HEK293 (cell line): Measurements from ENCODE around the gene CHST14.

Experiments
- CTCF ChIA-PET: fragments of 350-600 bp; formaldehyde crosslinking; extraction: SDS; loops from one replicate; lab custom pipeline; 2021; ENCODE audit warnings: antibody characterized with exemption; lab: Yijun Ruan, JAX
- POLR2A ChIA-PET: fragments of 300-600 bp; formaldehyde crosslinking; extraction: SDS; loops from one replicate; lab custom pipeline; 2020; ENCODE audit warnings: antibody characterized with exemption, inconsistent platforms; lab: Yijun Ruan, JAX
- H3K27ac ChIP-seq: fragments of 200-500 bp; sonication (Bioruptor generic); 2 replicates; pipeline ENCODE4 v1.5.1; 2014; ENCODE audit warnings: low read depth, low read length, control low read depth, inconsistent platforms; ENCODE audit errors: extremely low read depth
- H3K36me3 ChIP-seq, 2 experiments: fragments of 200-500 bp in 1 of 2; sonication (Bioruptor generic) in 1 of 2; 1 replicate in 1 of 2; 2 replicates in 1 of 2; pipeline ENCODE4 v1.5.1; 2014 to 2017; ENCODE audit warnings: inconsistent platforms in 2 of 2, low read length in 2 of 2; ENCODE audit not compliant: control insufficient read depth in 2 of 2, insufficient read depth in 1 of 2
- H3K4me1 ChIP-seq: fragments of 200-500 bp; sonication (Bioruptor generic); 2 replicates; pipeline ENCODE4 v1.5.1; 2014; ENCODE audit warnings: mild to moderate bottlenecking, low read length, inconsistent platforms; ENCODE audit not compliant: control insufficient read depth, insufficient read depth
- H3K4me3 ChIP-seq: 2 replicates; pipeline ENCODE4 v1.5.1; 2011; ENCODE audit warnings: low read depth, mild to moderate bottlenecking, control low read depth, low read length, moderate library complexity
- H3K9me3 ChIP-seq: fragments of 200-500 bp; sonication (Bioruptor generic); 2 replicates; pipeline ENCODE4 v1.5.1; 2014; ENCODE audit warnings: low read depth, low read length, inconsistent platforms; ENCODE audit not compliant: control insufficient read depth, insufficient read depth
- GLIS2 ChIP-seq: fragments of 450-650 bp; formaldehyde crosslinking; IDR thresholded peaks from 2 replicates; pipeline ENCODE4 v1.5.1; 2016; ENCODE audit warnings: missing biosample characterization, missing genetic modification characterization
- ZBTB20 ChIP-seq: fragments of 450-650 bp; formaldehyde crosslinking; IDR thresholded peaks from 2 replicates; pipeline ENCODE4 v1.5.1; 2016; ENCODE audit warnings: missing biosample characterization, missing genetic modification characterization
- ZEB2 ChIP-seq: fragments of 450-650 bp; formaldehyde crosslinking; IDR thresholded peaks from 2 replicates; pipeline ENCODE4 v1.5.1; 2016; ENCODE audit warnings: missing biosample characterization, missing genetic modification characterization
- ZNF266 ChIP-seq: fragments of 450-650 bp; formaldehyde crosslinking; IDR thresholded peaks from 2 replicates; pipeline ENCODE4 v1.5.1; 2016; ENCODE audit warnings: missing biosample characterization, missing genetic modification characterization, low read depth
- ZNF621 ChIP-seq: fragments of 450-650 bp; formaldehyde crosslinking; IDR thresholded peaks from 2 replicates; pipeline ENCODE4 v1.5.1; 2017; ENCODE audit warnings: missing biosample characterization, missing genetic modification characterization
- ZNF670 ChIP-seq: fragments of 450-650 bp; formaldehyde crosslinking; IDR thresholded peaks from 2 replicates; pipeline ENCODE4 v1.5.1; 2016; ENCODE audit warnings: missing biosample characterization, missing genetic modification characterization, low read depth
- TF ChIP-seq, protein P1 (sequence below): fragments of 450-650 bp; IDR thresholded peaks from 2 replicates; pipeline ENCODE4 v1.5.1; 2018; ENCODE audit warnings: missing biosample characterization, missing genetic modification characterization
- TF ChIP-seq, protein P2 (sequence below): fragments of 450-650 bp; formaldehyde crosslinking; IDR thresholded peaks from 2 replicates; pipeline ENCODE4 v1.5.1; 2016; ENCODE audit warnings: missing biosample characterization, missing genetic modification characterization
- TF ChIP-seq, protein P3 (sequence below): fragments of 450-650 bp; formaldehyde crosslinking; IDR thresholded peaks from 2 replicates; pipeline ENCODE4 v1.5.1; 2016; ENCODE audit warnings: missing biosample characterization, missing genetic modification characterization
- TF ChIP-seq, protein P4 (sequence below): fragments of 450-650 bp; formaldehyde crosslinking; optimal IDR thresholded peaks from 2 replicates; pipeline ENCODE3; 2016; ENCODE audit warnings: missing biosample characterization, mild to moderate bottlenecking, missing genetic modification characterization
- TF ChIP-seq, protein P5 (sequence below): fragments of 450-650 bp; formaldehyde crosslinking; conservative IDR thresholded peaks from 2 replicates; pipeline ENCODE4 v1.5.1; 2016; ENCODE audit warnings: low read depth, missing biosample characterization, missing genetic modification characterization
- TF ChIP-seq, protein P6 (sequence below): fragments of 450-650 bp; formaldehyde crosslinking; IDR thresholded peaks from 2 replicates; pipeline ENCODE4 v1.5.1; 2017; ENCODE audit warnings: missing biosample characterization, missing genetic modification characterization
- TF ChIP-seq, protein P7 (sequence below): fragments of 450-650 bp; formaldehyde crosslinking; IDR thresholded peaks from 2 replicates; pipeline ENCODE4 v1.5.1; 2016; ENCODE audit warnings: missing biosample characterization, missing genetic modification characterization
- TF ChIP-seq, protein P8 (sequence below): fragments of 450-650 bp; formaldehyde crosslinking; IDR thresholded peaks from 2 replicates; pipeline ENCODE4 v1.5.1; 2016; ENCODE audit warnings: missing biosample characterization, missing genetic modification characterization, borderline replicate concordance

CHST14 gene

DNA sequence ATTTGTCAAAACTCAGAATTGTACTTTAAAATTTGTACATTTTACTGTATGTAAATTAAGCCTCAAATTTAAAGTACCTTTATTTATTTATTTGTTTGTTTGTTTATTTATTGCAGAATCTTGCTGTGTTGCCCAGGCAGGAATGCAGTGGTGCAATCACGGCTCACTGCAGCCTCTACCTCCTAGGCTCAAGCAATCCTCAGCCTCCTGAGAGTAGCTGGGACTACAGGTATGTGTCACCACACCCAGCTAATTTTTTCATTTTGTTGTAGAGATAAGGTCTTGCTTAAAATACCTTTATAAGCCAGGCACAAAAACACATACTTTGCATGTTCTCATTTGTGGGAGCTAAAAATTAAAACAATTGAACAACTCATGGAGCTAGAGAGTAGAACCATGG lies 37.4 kb downstream of the CHST14 start:
- Histone ChIP-seq H3K4me1 (no peaks in the 10 kb centered on the region; the same call in 1 of the 2 replicates), H3K4me3 (no peak overlapping the region), H3K9me3 (no peaks in the 10 kb centered on the region), H3K36me3 (no peaks in the 10 kb centered on the region), H3K27ac (no peak overlapping the region)
- ChIA-PET POLR2A (no interaction called here), CTCF (interaction anchor here (0.6 to 1.2 kb wide), 4 partner anchors 10 to 250 kb away, joined by 3 to 4 read pairs (median 4); no protein-coding TSS in a partner anchor)
- TF ChIP-seq, protein P1, sequence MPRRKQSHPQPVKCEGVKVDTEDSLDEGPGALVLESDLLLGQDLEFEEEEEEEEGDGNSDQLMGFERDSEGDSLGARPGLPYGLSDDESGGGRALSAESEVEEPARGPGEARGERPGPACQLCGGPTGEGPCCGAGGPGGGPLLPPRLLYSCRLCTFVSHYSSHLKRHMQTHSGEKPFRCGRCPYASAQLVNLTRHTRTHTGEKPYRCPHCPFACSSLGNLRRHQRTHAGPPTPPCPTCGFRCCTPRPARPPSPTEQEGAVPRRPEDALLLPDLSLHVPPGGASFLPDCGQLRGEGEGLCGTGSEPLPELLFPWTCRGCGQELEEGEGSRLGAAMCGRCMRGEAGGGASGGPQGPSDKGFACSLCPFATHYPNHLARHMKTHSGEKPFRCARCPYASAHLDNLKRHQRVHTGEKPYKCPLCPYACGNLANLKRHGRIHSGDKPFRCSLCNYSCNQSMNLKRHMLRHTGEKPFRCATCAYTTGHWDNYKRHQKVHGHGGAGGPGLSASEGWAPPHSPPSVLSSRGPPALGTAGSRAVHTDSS, result no peak
- TF ChIP-seq, protein P2, sequence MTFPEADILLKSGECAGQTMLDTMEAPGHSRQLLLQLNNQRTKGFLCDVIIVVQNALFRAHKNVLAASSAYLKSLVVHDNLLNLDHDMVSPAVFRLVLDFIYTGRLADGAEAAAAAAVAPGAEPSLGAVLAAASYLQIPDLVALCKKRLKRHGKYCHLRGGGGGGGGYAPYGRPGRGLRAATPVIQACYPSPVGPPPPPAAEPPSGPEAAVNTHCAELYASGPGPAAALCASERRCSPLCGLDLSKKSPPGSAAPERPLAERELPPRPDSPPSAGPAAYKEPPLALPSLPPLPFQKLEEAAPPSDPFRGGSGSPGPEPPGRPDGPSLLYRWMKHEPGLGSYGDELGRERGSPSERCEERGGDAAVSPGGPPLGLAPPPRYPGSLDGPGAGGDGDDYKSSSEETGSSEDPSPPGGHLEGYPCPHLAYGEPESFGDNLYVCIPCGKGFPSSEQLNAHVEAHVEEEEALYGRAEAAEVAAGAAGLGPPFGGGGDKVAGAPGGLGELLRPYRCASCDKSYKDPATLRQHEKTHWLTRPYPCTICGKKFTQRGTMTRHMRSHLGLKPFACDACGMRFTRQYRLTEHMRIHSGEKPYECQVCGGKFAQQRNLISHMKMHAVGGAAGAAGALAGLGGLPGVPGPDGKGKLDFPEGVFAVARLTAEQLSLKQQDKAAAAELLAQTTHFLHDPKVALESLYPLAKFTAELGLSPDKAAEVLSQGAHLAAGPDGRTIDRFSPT (tag by site-specific recombination), result no peak
- TF ChIP-seq, protein P3, sequence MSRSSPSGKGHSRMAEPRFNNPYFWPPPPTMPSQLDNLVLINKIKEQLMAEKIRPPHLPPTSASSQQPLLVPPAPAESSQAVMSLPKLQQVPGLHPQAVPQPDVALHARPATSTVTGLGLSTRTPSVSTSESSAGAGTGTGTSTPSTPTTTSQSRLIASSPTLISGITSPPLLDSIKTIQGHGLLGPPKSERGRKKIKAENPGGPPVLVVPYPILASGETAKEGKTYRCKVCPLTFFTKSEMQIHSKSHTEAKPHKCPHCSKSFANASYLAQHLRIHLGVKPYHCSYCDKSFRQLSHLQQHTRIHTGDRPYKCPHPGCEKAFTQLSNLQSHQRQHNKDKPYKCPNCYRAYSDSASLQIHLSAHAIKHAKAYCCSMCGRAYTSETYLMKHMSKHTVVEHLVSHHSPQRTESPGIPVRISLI (tag by site-specific recombination), result no peak
- TF ChIP-seq ZNF621 (tag by site-specific recombination), result no peak
- TF ChIP-seq, protein P4, sequence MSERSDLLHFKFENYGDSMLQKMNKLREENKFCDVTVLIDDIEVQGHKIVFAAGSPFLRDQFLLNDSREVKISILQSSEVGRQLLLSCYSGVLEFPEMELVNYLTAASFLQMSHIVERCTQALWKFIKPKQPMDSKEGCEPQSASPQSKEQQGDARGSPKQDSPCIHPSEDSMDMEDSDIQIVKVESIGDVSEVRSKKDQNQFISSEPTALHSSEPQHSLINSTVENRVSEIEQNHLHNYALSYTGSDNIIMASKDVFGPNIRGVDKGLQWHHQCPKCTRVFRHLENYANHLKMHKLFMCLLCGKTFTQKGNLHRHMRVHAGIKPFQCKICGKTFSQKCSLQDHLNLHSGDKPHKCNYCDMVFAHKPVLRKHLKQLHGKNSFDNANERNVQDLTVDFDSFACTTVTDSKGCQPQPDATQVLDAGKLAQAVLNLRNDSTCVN (tag by site-specific recombination), result no peak
- TF ChIP-seq ZNF670, result no peak
- TF ChIP-seq, protein P5, sequence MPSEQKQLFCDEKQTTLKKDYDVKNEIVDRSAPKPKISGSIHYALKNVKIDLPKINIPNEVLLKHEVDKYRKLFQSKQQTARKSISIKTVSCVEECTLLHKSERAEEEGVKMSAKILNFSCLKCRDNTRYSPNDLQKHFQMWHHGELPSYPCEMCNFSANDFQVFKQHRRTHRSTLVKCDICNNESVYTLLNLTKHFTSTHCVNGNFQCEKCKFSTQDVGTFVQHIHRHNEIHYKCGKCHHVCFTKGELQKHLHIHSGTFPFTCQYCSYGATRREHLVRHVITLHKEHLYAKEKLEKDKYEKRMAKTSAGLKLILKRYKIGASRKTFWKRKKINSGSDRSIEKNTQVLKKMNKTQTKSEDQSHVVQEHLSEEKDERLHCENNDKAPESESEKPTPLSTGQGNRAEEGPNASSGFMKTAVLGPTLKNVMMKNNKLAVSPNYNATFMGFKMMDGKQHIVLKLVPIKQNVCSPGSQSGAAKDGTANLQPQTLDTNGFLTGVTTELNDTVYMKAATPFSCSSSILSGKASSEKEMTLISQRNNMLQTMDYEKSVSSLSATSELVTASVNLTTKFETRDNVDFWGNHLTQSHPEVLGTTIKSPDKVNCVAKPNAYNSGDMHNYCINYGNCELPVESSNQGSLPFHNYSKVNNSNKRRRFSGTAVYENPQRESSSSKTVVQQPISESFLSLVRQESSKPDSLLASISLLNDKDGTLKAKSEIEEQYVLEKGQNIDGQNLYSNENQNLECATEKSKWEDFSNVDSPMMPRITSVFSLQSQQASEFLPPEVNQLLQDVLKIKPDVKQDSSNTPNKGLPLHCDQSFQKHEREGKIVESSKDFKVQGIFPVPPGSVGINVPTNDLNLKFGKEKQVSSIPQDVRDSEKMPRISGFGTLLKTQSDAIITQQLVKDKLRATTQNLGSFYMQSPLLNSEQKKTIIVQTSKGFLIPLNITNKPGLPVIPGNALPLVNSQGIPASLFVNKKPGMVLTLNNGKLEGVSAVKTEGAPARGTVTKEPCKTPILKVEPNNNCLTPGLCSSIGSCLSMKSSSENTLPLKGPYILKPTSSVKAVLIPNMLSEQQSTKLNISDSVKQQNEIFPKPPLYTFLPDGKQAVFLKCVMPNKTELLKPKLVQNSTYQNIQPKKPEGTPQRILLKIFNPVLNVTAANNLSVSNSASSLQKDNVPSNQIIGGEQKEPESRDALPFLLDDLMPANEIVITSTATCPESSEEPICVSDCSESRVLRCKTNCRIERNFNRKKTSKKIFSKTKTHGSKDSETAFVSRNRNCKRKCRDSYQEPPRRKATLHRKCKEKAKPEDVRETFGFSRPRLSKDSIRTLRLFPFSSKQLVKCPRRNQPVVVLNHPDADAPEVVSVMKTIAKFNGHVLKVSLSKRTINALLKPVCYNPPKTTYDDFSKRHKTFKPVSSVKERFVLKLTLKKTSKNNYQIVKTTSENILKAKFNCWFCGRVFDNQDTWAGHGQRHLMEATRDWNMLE (tag by site-specific recombination), result no peak
- TF ChIP-seq, protein P6, sequence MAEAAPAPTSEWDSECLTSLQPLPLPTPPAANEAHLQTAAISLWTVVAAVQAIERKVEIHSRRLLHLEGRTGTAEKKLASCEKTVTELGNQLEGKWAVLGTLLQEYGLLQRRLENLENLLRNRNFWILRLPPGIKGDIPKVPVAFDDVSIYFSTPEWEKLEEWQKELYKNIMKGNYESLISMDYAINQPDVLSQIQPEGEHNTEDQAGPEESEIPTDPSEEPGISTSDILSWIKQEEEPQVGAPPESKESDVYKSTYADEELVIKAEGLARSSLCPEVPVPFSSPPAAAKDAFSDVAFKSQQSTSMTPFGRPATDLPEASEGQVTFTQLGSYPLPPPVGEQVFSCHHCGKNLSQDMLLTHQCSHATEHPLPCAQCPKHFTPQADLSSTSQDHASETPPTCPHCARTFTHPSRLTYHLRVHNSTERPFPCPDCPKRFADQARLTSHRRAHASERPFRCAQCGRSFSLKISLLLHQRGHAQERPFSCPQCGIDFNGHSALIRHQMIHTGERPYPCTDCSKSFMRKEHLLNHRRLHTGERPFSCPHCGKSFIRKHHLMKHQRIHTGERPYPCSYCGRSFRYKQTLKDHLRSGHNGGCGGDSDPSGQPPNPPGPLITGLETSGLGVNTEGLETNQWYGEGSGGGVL (tag by site-specific recombination), result no peak
- TF ChIP-seq ZBTB20, result no peak
- TF ChIP-seq, protein P7, sequence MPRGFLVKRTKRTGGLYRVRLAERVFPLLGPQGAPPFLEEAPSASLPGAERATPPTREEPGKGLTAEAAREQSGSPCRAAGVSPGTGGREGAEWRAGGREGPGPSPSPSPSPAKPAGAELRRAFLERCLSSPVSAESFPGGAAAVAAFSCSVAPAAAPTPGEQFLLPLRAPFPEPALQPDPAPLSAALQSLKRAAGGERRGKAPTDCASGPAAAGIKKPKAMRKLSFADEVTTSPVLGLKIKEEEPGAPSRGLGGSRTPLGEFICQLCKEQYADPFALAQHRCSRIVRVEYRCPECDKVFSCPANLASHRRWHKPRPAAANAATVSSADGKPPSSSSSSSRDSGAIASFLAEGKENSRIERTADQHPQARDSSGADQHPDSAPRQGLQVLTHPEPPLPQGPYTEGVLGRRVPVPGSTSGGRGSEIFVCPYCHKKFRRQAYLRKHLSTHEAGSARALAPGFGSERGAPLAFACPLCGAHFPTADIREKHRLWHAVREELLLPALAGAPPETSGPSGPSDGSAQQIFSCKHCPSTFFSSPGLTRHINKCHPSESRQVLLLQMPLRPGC, result no peak
- TF ChIP-seq, protein P8, sequence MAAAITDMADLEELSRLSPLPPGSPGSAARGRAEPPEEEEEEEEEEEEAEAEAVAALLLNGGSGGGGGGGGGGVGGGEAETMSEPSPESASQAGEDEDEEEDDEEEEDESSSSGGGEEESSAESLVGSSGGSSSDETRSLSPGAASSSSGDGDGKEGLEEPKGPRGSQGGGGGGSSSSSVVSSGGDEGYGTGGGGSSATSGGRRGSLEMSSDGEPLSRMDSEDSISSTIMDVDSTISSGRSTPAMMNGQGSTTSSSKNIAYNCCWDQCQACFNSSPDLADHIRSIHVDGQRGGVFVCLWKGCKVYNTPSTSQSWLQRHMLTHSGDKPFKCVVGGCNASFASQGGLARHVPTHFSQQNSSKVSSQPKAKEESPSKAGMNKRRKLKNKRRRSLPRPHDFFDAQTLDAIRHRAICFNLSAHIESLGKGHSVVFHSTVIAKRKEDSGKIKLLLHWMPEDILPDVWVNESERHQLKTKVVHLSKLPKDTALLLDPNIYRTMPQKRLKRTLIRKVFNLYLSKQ (tag by site-specific recombination), result no peak
- TF ChIP-seq GLIS2 (tag by site-specific recombination), result no peak
- TF ChIP-seq ZNF266 (tag by site-specific recombination), result no peak
- no peak for TF ChIP-seq ZEB2
